Stimulated activated memory B cell treated with anti-CD40 and anti-IgM and Interleukin-4, amounts not matched to agents 10 μg/mL and 1 μg/mL and 100 μg/mL, for 72 hours (primary cell): ENCODE measurements around the gene TFAP2D.
A peak's percentile ranks its signal among the peaks of the same experiment; 100 is the strongest.

Experiments
- ATAC-seq: fragments of 150-1000 bp; cut with Tn5 transposase; 2 replicates; pipeline ENCODE4 v1.10.0; 2021
- H3K27ac Mint-ChIP-seq: one replicate; pipeline ENCODE4 v1.8.0; 2022; ENCODE audit warnings: mild to moderate bottlenecking, mixed read lengths
- H3K27me3 Mint-ChIP-seq: one replicate; pipeline ENCODE4 v1.8.0; 2022; ENCODE audit warnings: mixed read lengths
- H3K36me3 Mint-ChIP-seq: one replicate; pipeline ENCODE4 v1.8.0; 2022; ENCODE audit warnings: mixed read lengths
- H3K4me1 Mint-ChIP-seq: one replicate; pipeline ENCODE4 v1.8.0; 2022; ENCODE audit warnings: mixed read lengths
- H3K4me3 Mint-ChIP-seq: one replicate; pipeline ENCODE4 v1.8.0; 2022; ENCODE audit warnings: mild to moderate bottlenecking, moderate library complexity, mixed read lengths
- H3K9me3 Mint-ChIP-seq: one replicate; pipeline ENCODE4 v1.8.0; 2022; ENCODE audit warnings: mixed read lengths

Gene TFAP2D

DNA sequence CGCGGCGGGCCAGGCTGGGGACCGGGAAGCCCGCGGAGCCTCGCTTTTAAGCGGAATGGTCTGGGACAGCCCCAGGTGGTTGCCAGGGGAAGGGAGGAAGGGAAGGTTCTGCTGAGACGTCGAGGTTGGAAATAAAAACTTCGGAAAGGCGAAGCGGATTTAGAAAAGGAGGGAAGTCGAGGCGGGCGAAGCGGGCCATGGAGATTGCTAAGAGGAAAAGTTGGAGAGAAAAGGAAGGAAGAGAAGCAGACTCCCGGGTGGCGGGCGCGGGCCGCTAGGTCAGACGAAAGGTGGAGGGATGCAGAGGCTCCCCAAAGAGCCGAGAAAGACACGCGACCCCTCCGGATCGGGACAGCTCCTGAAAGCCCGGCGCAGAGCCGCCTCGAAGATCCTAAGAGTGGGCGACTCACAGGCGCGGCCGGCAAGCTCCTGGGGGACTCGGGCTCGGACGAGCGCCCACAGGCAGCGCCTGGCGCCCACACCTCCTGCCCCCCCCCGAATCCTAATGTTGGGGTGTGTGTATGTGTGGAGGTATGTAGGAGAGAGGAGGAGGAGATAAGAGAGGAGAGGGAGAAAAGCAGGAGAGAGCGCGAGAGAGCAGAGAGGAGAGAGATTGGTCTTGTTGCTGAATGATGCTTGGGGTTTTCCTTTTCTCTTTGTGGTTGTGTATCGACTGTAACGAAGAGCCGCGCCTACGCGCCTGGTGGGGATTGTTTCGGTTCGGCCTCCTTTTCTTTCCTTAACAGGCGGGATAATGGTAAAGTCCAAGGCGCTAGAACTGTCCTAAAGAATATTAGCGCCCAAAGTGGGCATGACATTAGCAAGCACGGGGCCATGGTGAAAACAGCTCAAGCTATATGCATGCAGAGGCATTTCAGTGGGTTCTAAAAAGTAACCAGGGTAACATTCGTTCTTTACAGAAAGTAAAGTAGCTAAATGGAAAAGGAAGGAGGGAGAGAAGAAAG lies 106.9 kb downstream of the TFAP2D start:
- Mint-ChIP-seq H3K36me3 (no peaks in the 10 kb centered on the region), H3K9me3 (no peaks in the 10 kb centered on the region), H3K4me3 (peak overlapping the region; percentile 42), H3K27me3 (peaks cover 86% of the 10 kb centered on the region), H3K27ac (no peak overlapping the region), H3K4me1 (peaks cover 26% of the 10 kb centered on the region)
- no peak for ATAC-seq

DNA sequence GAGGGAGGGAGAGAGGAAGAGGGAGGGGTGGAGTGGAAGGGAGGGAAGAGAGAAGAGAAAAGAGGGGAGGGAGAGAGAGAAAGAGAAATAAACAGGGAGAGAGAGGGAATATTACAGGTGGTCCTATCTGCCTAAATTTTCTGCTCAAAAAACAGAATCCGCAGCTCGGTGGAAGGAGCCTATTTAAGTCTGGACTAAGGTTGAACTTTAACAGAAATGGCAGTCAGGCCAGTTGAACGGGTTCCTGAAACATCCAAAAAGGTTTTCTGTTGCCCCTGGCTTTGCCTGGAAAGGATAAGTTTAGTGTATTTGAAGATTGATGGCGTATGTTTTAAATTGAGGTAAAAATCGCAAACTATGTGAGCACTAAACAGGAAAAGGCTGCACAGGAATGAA lies 107.5 kb downstream of the TFAP2D start:
- Mint-ChIP-seq H3K27me3 (peaks cover 88% of the 10 kb centered on the region), H3K9me3 (no peaks in the 10 kb centered on the region), H3K36me3 (no peaks in the 10 kb centered on the region), H3K27ac (no peak overlapping the region), H3K4me3 (peak overlapping the region; percentile 5), H3K4me1 (peaks cover 26% of the 10 kb centered on the region)
- no peak for ATAC-seq

DNA sequence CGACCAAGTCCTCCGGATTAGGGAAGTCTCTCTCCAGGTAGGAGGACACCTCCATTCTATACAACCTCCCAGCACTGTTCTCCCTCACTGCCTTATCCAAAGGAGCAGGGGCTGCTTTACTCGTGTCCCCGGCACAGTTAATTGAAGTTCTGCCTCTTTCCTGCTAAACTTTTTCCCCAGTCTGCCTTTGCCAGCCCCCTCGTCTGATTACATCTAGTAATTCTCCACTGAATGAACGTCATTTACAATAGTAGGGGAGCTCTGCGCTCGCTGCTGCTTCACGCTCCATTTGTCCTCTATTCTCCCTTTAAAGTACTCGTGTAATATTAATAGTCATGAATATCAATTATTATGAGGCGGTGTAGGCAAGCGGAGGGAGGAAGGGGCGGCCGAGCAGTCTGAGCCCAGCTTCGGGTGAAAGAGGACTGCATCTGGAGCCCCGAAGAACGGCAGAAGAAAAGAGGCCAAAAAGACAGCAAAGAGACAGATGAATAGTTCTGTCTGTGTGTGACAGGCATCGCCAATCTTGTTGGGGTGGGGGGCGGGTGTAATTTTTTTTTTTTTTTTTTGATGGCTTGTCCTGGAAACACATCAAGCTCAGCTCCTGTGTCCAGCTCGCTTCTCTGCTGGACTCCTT lies 108.2 kb downstream of the TFAP2D start:
- Mint-ChIP-seq H3K27ac (no peak overlapping the region), H3K9me3 (no peaks in the 10 kb centered on the region), H3K27me3 (peaks cover 94% of the 10 kb centered on the region), H3K4me1 (peaks cover 26% of the 10 kb centered on the region), H3K36me3 (no peaks in the 10 kb centered on the region), H3K4me3 (no peak overlapping the region)
- no peak for ATAC-seq

DNA sequence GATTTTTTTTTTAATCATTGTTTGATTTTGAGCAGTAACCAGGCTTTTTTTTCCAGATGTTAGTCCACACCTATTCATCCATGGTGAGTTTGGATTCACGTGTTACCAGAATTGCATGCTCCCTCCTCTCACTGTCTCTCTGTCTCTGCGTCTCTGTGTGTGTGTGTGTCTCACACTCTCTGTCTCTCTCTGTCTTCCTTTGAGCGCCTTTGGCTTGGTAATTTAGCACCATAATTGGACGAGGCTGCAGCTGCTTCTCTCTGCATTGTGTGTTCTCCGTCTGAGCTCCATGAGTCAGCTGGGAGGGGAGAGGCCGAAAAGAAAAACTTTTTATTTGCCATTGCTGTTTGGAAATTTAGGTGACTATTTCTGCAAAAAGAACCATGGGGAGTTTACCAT lies 108.8 kb downstream of the TFAP2D start:
- H3K4me1 Mint-ChIP-seq = peaks cover 25% of the 10 kb centered on the region
- H3K27ac Mint-ChIP-seq = no peak overlapping the region
- H3K36me3 Mint-ChIP-seq = no peaks in the 10 kb centered on the region
- no peak overlapping the region for H3K4me3 Mint-ChIP-seq
- peaks cover 94% of the 10 kb centered on the region for H3K27me3 Mint-ChIP-seq
- no peak for ATAC-seq
- no peaks in the 10 kb centered on the region for H3K9me3 Mint-ChIP-seq
